GM12872 (cell line): ENCODE measurements around the gene C11orf65.
A peak's percentile ranks its signal among the peaks of the same experiment; 100 is the strongest.

Experiments used
- TF ChIP-seq, protein P1 (sequence below): IDR thresholded peaks from 3 replicates; pipeline ENCODE4 v1.5.1; 2011; ENCODE audit warnings: low read depth, mild to moderate bottlenecking, low read length, moderate library complexity; ENCODE audit not compliant: insufficient read depth

The C11orf65 gene

DNA sequence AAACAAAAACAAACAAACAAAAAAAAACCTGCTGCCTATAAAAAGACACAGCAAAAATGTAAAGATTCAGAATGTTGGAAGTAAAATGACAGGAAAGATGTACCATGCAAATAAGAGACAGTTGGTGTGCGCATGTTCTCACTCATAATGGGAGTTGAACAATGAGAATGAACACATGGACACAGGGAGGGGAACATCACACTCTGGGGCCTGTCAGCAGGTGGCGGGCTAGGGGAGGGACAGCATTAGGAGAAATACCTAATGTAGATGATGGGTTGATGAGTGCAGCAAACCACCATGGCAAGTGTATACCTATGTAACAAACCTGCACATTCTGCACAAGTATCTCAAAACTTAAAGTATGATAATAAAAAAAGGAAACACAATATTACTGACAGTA lies 49.8 kb downstream of the C11orf65 start:
- TF ChIP-seq, protein P1, sequence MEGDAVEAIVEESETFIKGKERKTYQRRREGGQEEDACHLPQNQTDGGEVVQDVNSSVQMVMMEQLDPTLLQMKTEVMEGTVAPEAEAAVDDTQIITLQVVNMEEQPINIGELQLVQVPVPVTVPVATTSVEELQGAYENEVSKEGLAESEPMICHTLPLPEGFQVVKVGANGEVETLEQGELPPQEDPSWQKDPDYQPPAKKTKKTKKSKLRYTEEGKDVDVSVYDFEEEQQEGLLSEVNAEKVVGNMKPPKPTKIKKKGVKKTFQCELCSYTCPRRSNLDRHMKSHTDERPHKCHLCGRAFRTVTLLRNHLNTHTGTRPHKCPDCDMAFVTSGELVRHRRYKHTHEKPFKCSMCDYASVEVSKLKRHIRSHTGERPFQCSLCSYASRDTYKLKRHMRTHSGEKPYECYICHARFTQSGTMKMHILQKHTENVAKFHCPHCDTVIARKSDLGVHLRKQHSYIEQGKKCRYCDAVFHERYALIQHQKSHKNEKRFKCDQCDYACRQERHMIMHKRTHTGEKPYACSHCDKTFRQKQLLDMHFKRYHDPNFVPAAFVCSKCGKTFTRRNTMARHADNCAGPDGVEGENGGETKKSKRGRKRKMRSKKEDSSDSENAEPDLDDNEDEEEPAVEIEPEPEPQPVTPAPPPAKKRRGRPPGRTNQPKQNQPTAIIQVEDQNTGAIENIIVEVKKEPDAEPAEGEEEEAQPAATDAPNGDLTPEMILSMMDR, result peak; percentile 57

DNA sequence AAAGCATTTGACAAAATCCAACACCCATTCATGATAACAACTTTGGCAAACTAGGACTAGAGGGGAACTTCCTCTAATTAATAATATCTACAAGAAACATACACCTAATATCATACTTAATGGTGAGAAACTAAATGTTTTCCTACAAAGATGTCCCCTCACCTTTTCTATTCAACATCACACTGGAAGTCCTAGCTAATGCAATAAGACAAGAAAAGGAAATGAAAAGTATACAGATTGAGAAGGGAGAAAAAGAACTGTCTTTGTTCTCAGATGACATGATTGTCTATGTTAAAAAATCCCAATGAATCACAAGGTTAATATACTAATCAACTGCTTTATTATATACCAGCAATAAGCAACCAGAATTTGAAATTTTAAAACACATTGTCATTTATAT lies 52.4 kb downstream of the C11orf65 start:
- TF ChIP-seq, protein P1, result no peak

DNA sequence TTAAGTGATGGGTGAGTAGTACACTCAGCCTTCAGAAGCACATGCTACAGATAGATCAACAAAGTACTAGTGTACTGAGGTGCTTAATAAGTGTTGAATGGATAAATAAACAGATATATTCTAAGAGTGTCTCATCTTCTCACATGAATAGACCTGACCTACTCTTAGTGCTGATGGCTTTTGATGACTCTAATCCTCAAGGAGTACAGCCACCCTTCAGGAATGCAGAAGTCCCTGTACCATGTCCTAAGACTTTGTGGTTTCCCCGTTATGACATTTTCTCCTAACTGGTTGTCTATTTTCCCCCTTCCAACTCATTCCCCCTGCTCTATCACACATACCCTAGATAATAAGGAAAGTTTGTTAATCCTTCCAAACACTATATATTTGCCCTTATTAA lies 61.6 kb downstream of the C11orf65 start:
- TF ChIP-seq, protein P1, result no peak

DNA sequence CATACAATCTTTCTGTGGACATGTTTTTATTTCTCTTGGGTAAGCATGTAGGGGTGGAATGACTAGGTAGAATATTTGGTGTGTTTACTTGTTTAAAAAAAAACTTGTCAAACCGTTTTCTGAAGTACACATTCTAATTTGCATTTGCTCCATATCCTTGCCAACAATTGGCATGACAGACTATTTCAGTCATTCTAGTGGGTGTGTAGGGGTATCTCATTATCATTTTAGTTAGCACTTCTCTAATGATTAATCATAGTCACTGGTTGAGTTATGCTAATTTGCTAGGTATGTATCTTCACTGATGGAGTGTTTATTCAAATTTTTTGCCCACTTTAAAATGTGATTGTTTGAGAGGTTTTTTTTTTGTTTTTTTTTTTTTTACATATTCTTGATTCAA lies 64.3 kb downstream of the C11orf65 start:
- TF ChIP-seq, protein P1, result no peak

DNA sequence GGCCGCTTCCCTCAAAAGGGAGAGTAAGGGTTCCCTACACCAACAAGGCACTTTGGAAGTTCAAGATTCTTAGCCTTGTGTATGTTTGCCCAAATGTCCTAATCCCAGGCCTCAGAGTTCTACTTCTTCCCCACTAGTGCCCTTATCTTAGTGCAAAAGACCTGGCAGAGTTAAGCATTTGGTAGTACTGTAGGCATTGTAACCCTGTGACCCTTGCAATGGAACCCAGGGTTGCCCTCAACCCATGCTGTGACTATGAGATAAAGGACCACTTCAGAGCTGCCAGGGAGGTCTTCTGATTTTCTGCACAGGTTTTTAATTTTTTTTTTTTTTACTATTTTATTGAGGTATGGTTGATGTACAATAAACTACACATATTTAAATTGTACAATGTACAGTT lies 65.1 kb downstream of the C11orf65 start:
- TF ChIP-seq, protein P1, result no peak

DNA sequence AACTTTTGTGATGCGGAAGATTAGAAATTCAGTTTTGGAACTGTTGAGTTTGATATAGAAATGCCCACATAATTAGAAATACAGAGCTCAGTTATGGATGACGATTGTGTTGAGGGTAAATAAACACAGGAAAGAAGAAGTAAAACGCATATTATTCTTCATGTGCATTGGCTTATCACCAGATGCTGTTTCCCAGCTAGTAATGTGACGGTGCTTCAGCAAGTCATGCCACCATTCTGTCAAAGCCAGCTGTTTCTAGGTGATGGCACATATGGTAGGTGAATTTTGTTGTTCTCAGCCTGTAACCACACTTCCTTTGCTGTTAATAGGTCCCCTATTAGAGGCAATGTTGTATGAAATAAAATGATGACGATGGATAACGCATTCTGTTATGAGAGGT lies 68.9 kb downstream of the C11orf65 start:
- TF ChIP-seq, protein P1, result no peak

DNA sequence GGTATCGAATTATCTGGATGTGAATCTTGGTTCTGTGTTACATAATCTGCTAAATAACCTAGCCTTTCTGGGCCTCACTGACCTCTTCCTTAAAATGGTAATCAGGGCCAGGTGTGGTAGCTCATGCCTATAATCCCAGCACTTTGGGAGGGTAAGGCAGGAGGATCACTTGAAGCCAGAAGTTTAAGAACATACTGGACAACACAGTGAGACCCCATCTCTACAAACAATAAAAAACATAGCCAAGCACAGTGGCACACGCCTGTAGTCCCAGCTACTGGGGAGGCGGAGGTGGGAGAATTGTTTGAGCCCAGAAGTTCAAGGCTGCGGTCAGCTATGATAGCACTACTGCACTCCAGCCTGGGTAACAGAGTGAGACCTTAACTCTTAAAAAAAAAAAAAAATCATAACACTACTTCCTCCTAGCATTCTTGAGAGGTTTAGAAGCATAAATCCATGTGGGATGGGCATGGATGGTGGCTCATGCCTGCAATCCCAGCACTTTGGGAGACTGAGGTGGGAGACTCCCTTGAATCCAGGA lies 72.5 kb downstream of the C11orf65 start:
- TF ChIP-seq, protein P1, result no peak
